ENCODE data around the gene CUEDC1.
"Not testable (repeated sequence)": the region's sequence is repeated elsewhere in the genome, so short reads cannot be mapped to it uniquely, and the experiment has no call there.

Gene CUEDC1

DNA sequence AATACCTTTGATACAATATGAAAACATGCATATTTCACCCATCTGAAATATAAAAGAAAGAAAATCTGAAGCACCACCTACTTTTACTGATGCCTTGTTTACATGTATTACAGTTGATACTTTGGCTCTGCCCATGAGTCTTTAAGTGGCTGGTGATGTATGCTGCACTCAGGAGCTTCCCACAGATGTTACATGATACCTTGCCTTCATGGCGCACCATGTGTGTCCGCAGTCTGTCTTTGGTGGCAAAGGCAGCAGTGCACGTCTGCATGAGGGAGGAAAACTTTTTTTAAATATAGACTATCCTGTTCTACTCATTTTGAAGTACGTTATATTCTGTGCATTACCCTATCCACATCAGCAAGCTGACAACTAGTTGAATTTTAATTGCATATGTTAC, 25.3 kb upstream of the CUEDC1 start:
- DNase-seq (ENCODE audit: extremely low spot score), result no peak
- POLR2A ChIA-PET, result no interaction called here
- TF ChIP-seq CTCF (IDR thresholded peaks at IDR 0.05; ENCODE audit: control extremely low read depth, extremely low read depth, low read depth, missing control alignments), result no peak
- CTCF ChIA-PET, result interaction anchor here (0.6 to 4.5 kb wide), 7 partner anchors 10 to 121 kb away, joined by 3 to 24 read pairs (median 4); no protein-coding TSS in a partner anchor

- no peak for TF ChIP-seq CTCF (IDR thresholded peaks at IDR 0.05; ENCODE audit: control extremely low read depth, extremely low read depth, low read depth, missing control alignments)
- POLR2A ChIA-PET, result interaction anchor here (0.7 kb wide), 3 partner anchors 9 to 347 kb away, joined by 3 to 8 read pairs (median 5); no protein-coding TSS in a partner anchor
- no peak for DNase-seq (ENCODE audit: extremely low spot score)
- CTCF ChIA-PET, result interaction anchor here (1.5 to 2.4 kb wide), 3 partner anchors 24 to 31 kb away, joined by 3 to 7 read pairs (median 4); partner anchors contain the start of gene CUEDC1
Observed at GRCh38 chr17:57979076-57979475, 23.9 kb upstream of the CUEDC1 start.

- no peak for TF ChIP-seq CTCF (IDR thresholded peaks at IDR 0.05; ENCODE audit: control extremely low read depth, extremely low read depth, low read depth, missing control alignments)
- CTCF ChIA-PET, result interaction anchor here (1.0 to 2.4 kb wide), 4 partner anchors 9 to 23 kb away, joined by 3 to 10 read pairs (median 5); partner anchors contain the start of gene CUEDC1
- POLR2A ChIA-PET, result no interaction called here
- no peak for DNase-seq (ENCODE audit: extremely low spot score)
Observed at GRCh38 chr17:57976594-57976993, 21.4 kb upstream of the CUEDC1 start.

GRCh38 chr17:57975044-57975443, 19.8 kb upstream of the CUEDC1 start:
- TF ChIP-seq CTCF (IDR thresholded peaks at IDR 0.05; ENCODE audit: control extremely low read depth, extremely low read depth, low read depth, missing control alignments), result no peak
- no peak for DNase-seq (ENCODE audit: extremely low spot score)
- ChIA-PET CTCF (interaction anchor here (0.8 to 2.4 kb wide), 6 partner anchors 11 to 133 kb away, joined by 3 to 10 read pairs (median 3); no protein-coding TSS in a partner anchor), POLR2A (interaction anchor here (0.6 kb wide), 1 partner anchor 1534 kb away, joined by 7 read pairs; no protein-coding TSS in a partner anchor)

GRCh38 chr17:57974053-57974824, 19.0 kb upstream of the CUEDC1 start:
- DNase-seq (ENCODE audit: extremely low spot score); POLR2A ChIA-PET: not testable (repeated sequence)
- CTCF ChIA-PET, result interaction anchor here (1.6 to 1.8 kb wide), 2 partner anchors 25 to 134 kb away, joined by 3 to 5 read pairs; no protein-coding TSS in a partner anchor

DNA sequence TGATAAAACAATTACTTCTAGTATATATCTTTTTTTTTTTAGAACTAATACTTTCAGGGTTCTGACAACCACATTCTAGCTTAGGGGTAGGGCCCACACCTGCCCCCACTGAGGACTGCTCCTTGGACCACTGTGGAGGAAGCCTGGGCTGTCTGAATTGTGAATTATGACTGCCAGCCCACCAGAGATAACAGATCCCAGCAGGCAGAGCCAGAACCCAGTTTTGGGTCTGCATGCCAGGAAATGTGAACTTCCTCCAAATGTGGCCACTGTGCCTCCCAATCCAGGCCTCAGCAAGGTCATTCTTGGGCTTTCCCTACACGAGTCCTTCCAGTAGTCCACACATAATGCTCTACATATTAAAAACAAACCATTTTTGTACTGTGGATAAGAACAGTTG, 16.9 kb upstream of the CUEDC1 start:
- TF ChIP-seq CTCF (IDR thresholded peaks at IDR 0.05; ENCODE audit: control extremely low read depth, extremely low read depth, low read depth, missing control alignments), result no peak
- POLR2A ChIA-PET, result interaction anchor here (0.7 kb wide), 1 partner anchor 584 kb away, joined by 3 read pairs; no protein-coding TSS in a partner anchor
- CTCF ChIA-PET, result interaction anchor here (1.1 to 1.8 kb wide), 7 partner anchors 10 to 115 kb away, joined by 3 to 6 read pairs (median 5); partner anchors contain the start of gene CUEDC1
- no peak for DNase-seq (ENCODE audit: extremely low spot score)

DNA sequence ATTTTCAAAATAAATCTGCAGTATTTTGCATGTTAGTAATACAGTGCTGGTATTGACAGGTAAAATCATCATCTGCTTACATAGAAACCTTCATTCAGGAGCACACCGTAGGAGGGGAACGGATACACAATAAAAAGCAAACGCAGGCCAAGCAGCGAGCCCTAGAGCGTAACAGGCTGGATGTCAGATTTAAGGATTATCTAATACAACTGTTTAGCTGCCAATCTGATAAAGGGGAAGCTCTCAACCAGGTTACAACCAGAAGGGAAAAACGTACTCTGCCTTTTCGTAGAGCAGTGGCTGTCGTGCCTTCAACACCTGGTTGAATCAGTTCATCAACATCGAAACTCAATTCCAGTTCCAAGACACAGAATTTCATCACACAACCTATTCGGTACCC, 16.4 kb upstream of the CUEDC1 start:
- TF ChIP-seq CTCF (IDR thresholded peaks at IDR 0.05; ENCODE audit: control extremely low read depth, extremely low read depth, low read depth, missing control alignments), result no peak
- CTCF ChIA-PET, result interaction anchor here (1.1 to 1.8 kb wide), 8 partner anchors 11 to 115 kb away, joined by 3 to 6 read pairs (median 5); partner anchors contain the start of gene CUEDC1
- POLR2A ChIA-PET, result interaction anchor here (0.7 kb wide), 1 partner anchor 585 kb away, joined by 3 read pairs; no protein-coding TSS in a partner anchor
- DNase-seq (ENCODE audit: extremely low spot score), result no peak
